CD8-positive, alpha-beta memory T cell (primary cell): ENCODE data around the gene MALAT1. TPM values are rescaled to one million over a fixed set of nuclear protein-coding genes. Genes with fewer than 3 reads are reported as not detected.
"Not testable (repeated sequence)": the region's sequence is repeated elsewhere in the genome, so short reads cannot be mapped to it uniquely, and the experiment has no call there.

Experiments used
- CTCF ChIA-PET: fragments of 350-600 bp; sonication (Branson Sonifier 250); formaldehyde crosslinking; loops from one replicate; lab custom pipeline; 2021; ENCODE audit warnings: antibody characterized with exemption; lab: Charles Lee
- POLR2A ChIA-PET: fragments of 350-600 bp; sonication (Branson Sonifier 250); formaldehyde crosslinking; loops from one replicate; lab custom pipeline; 2021; ENCODE audit warnings: antibody characterized with exemption; lab: Charles Lee
- DNase-seq, 5 donors: peaks; one replicate each; pipeline versions ENCODE4 v3.0.0 to v3.0.0-alpha.2; 2020 to 2022; ENCODE audit warnings: mixed read lengths in 1 of 5
- H3K27ac ChIP-seq: one replicate; pipeline ENCODE4 v1.7.0; 2013; ENCODE audit warnings: low read depth, mild to moderate bottlenecking, low read length, moderate library complexity
- H3K27me3 ChIP-seq: 2 replicates; pipeline ENCODE4 v1.7.0; 2013; ENCODE audit warnings: low read length, mild to moderate bottlenecking; ENCODE audit not compliant: insufficient read depth, poor library complexity, severe bottlenecking
- H3K36me3 ChIP-seq: 2 replicates; pipeline ENCODE4 v1.7.0; 2013; ENCODE audit warnings: mild to moderate bottlenecking, low read length, moderate library complexity; ENCODE audit not compliant: insufficient read depth
- H3K4me1 ChIP-seq: 2 replicates; pipeline ENCODE4 v1.7.0; 2013; ENCODE audit warnings: mild to moderate bottlenecking, low read length, moderate library complexity; ENCODE audit not compliant: insufficient read depth
- H3K4me3 ChIP-seq: 2 replicates; pipeline ENCODE4 v1.7.0; 2013; ENCODE audit warnings: mild to moderate bottlenecking, low read length
- H3K9me3 ChIP-seq: 2 replicates; pipeline ENCODE4 v1.7.0; 2013; ENCODE audit warnings: mild to moderate bottlenecking, low read length
- H3K27ac Mint-ChIP-seq, 8 donors: one replicate each; pipeline ENCODE4 v1.8.0; 2020 to 2021; ENCODE audit warnings: mixed read lengths in 8 of 8, mild to moderate bottlenecking in 6 of 8, inconsistent platforms in 3 of 8, moderate library complexity in 3 of 8
- H3K27me3 Mint-ChIP-seq, 2 donors: one replicate each; pipeline ENCODE4 v1.8.0; 2020 to 2021; ENCODE audit warnings: mixed read lengths in 2 of 2, mild to moderate bottlenecking in 1 of 2, moderate library complexity in 1 of 2
- H3K36me3 Mint-ChIP-seq, 3 donors: one replicate each; pipeline ENCODE4 v1.8.0; 2020 to 2021; ENCODE audit warnings: mixed read lengths in 3 of 3, inconsistent platforms in 1 of 3, mild to moderate bottlenecking in 1 of 3
- H3K4me1 Mint-ChIP-seq, 3 donors: one replicate each; pipeline ENCODE4 v1.8.0; 2020 to 2021; ENCODE audit warnings: mixed read lengths in 3 of 3, inconsistent platforms in 1 of 3, mild to moderate bottlenecking in 1 of 3
- H3K4me3 Mint-ChIP-seq, 7 donors: one replicate each; pipeline ENCODE4 v1.8.0; 2020 to 2021; ENCODE audit warnings: mixed read lengths in 7 of 7, mild to moderate bottlenecking in 6 of 7, moderate library complexity in 4 of 7, inconsistent platforms in 2 of 7
- H3K9me3 Mint-ChIP-seq, 5 donors: one replicate each; pipeline ENCODE4 v1.8.0; 2020 to 2022; ENCODE audit warnings: mixed read lengths in 5 of 5, mild to moderate bottlenecking in 3 of 5, moderate library complexity in 2 of 5, inconsistent platforms in 1 of 5
- polyA plus RNA-seq: library from polyadenylated mRNA; unstranded; fragments of 300-500 nt; fragmentation: Illumina TruSeq; gene quantifications from one replicate; pipeline ENCODE4 v1.2.3, GENCODE V29; 2021
- total RNA-seq, 2 experiments: library from RNA; stranded (reverse); gene quantifications; one replicate each; pipeline ENCODE4 v1.2.3, GENCODE V29; 2021

The MALAT1 gene
- total and polyA plus RNA-seq, 3 experiments from 2014 or later, result 2,529 to 4,912 (median 4,639) TPM

GRCh38 chr11:65459552-65459951 is 39.3 kb upstream of the MALAT1 start:
- POLR2A ChIA-PET, result interaction anchor here (1.2 kb wide), 1 partner anchor 38 kb away, joined by 4 read pairs; no protein-coding TSS in a partner anchor
- Histone ChIP-seq H3K4me3 (no peak overlapping the region), H3K9me3 (no peaks in the 10 kb centered on the region), H3K36me3 (no peaks in the 10 kb centered on the region), H3K4me1 (peaks cover 5% of the 10 kb centered on the region), H3K27ac (no peak overlapping the region), H3K27me3 (no peaks in the 10 kb centered on the region)
- peak in 1 of 5 donors; percentile 28 for DNase-seq
- peaks cover 0 to 3% (median 0%) of the 10 kb centered on the region in 3 donors for H3K36me3 Mint-ChIP-seq
- no peak overlapping the region for H3K27ac Mint-ChIP-seq
- peaks cover 13 to 23% (median 20%) of the 10 kb centered on the region in 3 donors for H3K4me1 Mint-ChIP-seq
- H3K4me3 Mint-ChIP-seq, result peak overlapping the region in 1 of 7 donors; percentile 20
- H3K27me3 Mint-ChIP-seq, result no peaks in the 10 kb centered on the region
- CTCF ChIA-PET, result interaction anchor here (1.2 to 1.4 kb wide), 3 partner anchors 38 to 49 kb away, joined by 3 read pairs; no protein-coding TSS in a partner anchor
- H3K9me3 Mint-ChIP-seq, result no peaks in the 10 kb centered on the region

- H3K27ac ChIP-seq, H3K27me3 Mint-ChIP-seq, H3K9me3 Mint-ChIP-seq, H3K36me3 Mint-ChIP-seq, H3K27me3 ChIP-seq, H3K4me3 ChIP-seq, DNase-seq, H3K27ac Mint-ChIP-seq, H3K9me3 ChIP-seq, H3K36me3 ChIP-seq, H3K4me1 ChIP-seq, H3K4me3 Mint-ChIP-seq: not testable (repeated sequence)
- CTCF ChIA-PET, result interaction anchor here (1.0 to 2.0 kb wide), 4 partner anchors 12 to 84 kb away, joined by 3 to 6 read pairs (median 4); no protein-coding TSS in a partner anchor
- POLR2A ChIA-PET, result interaction anchor here (0.6 to 1.0 kb wide), 2 partner anchors 37 to 43 kb away, joined by 3 to 6 read pairs; partner anchors contain the start of gene NEAT1
- H3K4me1 Mint-ChIP-seq, result peaks cover 3 to 11% (median 5%) of the 10 kb centered on the region in 3 donors
Measured at GRCh38 chr11:65465471-65465870, 33.4 kb upstream of the MALAT1 start.

GRCh38 chr11:65467306-65467705 is 31.5 kb upstream of the MALAT1 start:
- H3K4me3 ChIP-seq, H3K9me3 ChIP-seq, POLR2A ChIA-PET, H3K36me3 ChIP-seq, H3K9me3 Mint-ChIP-seq, DNase-seq, H3K4me3 Mint-ChIP-seq, H3K36me3 Mint-ChIP-seq, H3K27me3 ChIP-seq, H3K27ac Mint-ChIP-seq, H3K27me3 Mint-ChIP-seq, H3K27ac ChIP-seq: not testable (repeated sequence)
- CTCF ChIA-PET, result interaction anchor here (2.0 kb wide), 1 partner anchor 12 kb away, joined by 4 read pairs; no protein-coding TSS in a partner anchor
- peaks cover 15% of the 10 kb centered on the region for H3K4me1 ChIP-seq
- peaks cover 13 to 25% (median 16%) of the 10 kb centered on the region in 3 donors for H3K4me1 Mint-ChIP-seq

- Histone ChIP-seq H3K27me3 (no peaks in the 10 kb centered on the region), H3K4me1 (peaks cover 19% of the 10 kb centered on the region), H3K9me3 (no peaks in the 10 kb centered on the region), H3K36me3 (no peaks in the 10 kb centered on the region), H3K4me3 (no peak overlapping the region), H3K27ac (no peak overlapping the region)
- Mint-ChIP-seq H3K4me1 (peaks cover 14 to 26% (median 18%) of the 10 kb centered on the region in 3 donors), H3K27ac (peak overlapping the region in 3 of 8 donors; percentile 7 to 42 (median 23)), H3K4me3 (no peak overlapping the region), H3K27me3 (no peaks in the 10 kb centered on the region), H3K36me3 (no peaks in the 10 kb centered on the region), H3K9me3 (no peaks in the 10 kb centered on the region)
- POLR2A ChIA-PET, result interaction anchor here (0.6 to 1.9 kb wide), 7 partner anchors 28 to 359 kb away, joined by 3 to 8 read pairs (median 6); partner anchors contain the start of gene MALAT1
- CTCF ChIA-PET, result interaction anchor here (0.6 to 1.7 kb wide), 15 partner anchors 10 to 87 kb away, joined by 3 to 24 read pairs (median 4); partner anchors contain the start of genes MALAT1 and NEAT1
- DNase-seq, result peak; percentile 34 to 75 (median 44)
Measured at GRCh38 chr11:65468874-65469333, 29.9 kb upstream of the MALAT1 start.

GRCh38 chr11:65470433-65471049 is 28.3 kb upstream of the MALAT1 start:
- H3K36me3 ChIP-seq, result no peaks in the 10 kb centered on the region
- ChIA-PET CTCF (interaction anchor here (0.7 to 2.2 kb wide), 6 partner anchors 14 to 83 kb away, joined by 3 to 16 read pairs (median 5); no protein-coding TSS in a partner anchor), POLR2A (interaction anchor here (1.0 to 4.1 kb wide), 5 partner anchors 24 to 52 kb away, joined by 3 to 151 read pairs (median 12); partner anchors contain the start of gene MALAT1)
- Mint-ChIP-seq H3K27me3 (no peaks in the 10 kb centered on the region), H3K36me3 (no peaks in the 10 kb centered on the region), H3K9me3 (no peaks in the 10 kb centered on the region), H3K27ac (peak overlapping the region in 7 of 8 donors; percentile 49 to 99 (median 96)), H3K4me1 (peaks cover 14 to 31% (median 18%) of the 10 kb centered on the region in 3 donors), H3K4me3 (peak overlapping the region in 3 of 7 donors; percentile 3 to 68 (median 59))
- peaks cover 19% of the 10 kb centered on the region for H3K4me1 ChIP-seq
- H3K27me3 ChIP-seq, result no peaks in the 10 kb centered on the region
- no peak overlapping the region for H3K4me3 ChIP-seq
- H3K9me3 ChIP-seq, result no peaks in the 10 kb centered on the region
- H3K27ac ChIP-seq, result no peak overlapping the region
- DNase-seq, result no peak

GRCh38 chr11:65471447-65471891 is 27.4 kb upstream of the MALAT1 start:
- Mint-ChIP-seq H3K36me3 (no peaks in the 10 kb centered on the region), H3K27ac (peak overlapping the region; percentile 96 to 99 (median 98)), H3K4me1 (peaks cover 16 to 34% (median 20%) of the 10 kb centered on the region in 3 donors), H3K4me3 (peak overlapping the region in 4 of 7 donors; percentile 73 to 91 (median 78)), H3K27me3 (no peaks in the 10 kb centered on the region), H3K9me3 (no peaks in the 10 kb centered on the region)
- H3K36me3 ChIP-seq, result no peaks in the 10 kb centered on the region
- H3K27me3 ChIP-seq, result no peaks in the 10 kb centered on the region
- H3K4me1 ChIP-seq, result peaks cover 22% of the 10 kb centered on the region
- POLR2A ChIA-PET, result interaction anchor here (0.6 to 4.1 kb wide), 18 partner anchors 10 to 56 kb away, joined by 3 to 151 read pairs (median 6); partner anchors contain the start of genes MALAT1 and NEAT1
- H3K4me3 ChIP-seq, result peak overlapping the region; percentile 25
- CTCF ChIA-PET, result interaction anchor here (0.8 to 11.5 kb wide), 14 partner anchors 10 to 89 kb away, joined by 3 to 132 read pairs (median 5); partner anchors contain the start of gene MALAT1
- peak in 1 of 5 donors; percentile 21 for DNase-seq
- peak overlapping the region; percentile 73 for H3K27ac ChIP-seq
- H3K9me3 ChIP-seq, result no peaks in the 10 kb centered on the region

- not testable (repeated sequence) for H3K27me3 Mint-ChIP-seq, DNase-seq, H3K9me3 ChIP-seq, H3K9me3 Mint-ChIP-seq, H3K36me3 Mint-ChIP-seq, H3K36me3 ChIP-seq, H3K4me3 ChIP-seq, H3K27me3 ChIP-seq
- H3K27ac Mint-ChIP-seq, result peak overlapping the region; percentile 96 to 99 (median 98)
- peaks cover 24 to 43% (median 25%) of the 10 kb centered on the region in 3 donors for H3K4me1 Mint-ChIP-seq
- peaks cover 27% of the 10 kb centered on the region for H3K4me1 ChIP-seq
- H3K27ac ChIP-seq, result peak overlapping the region; percentile 73
- POLR2A ChIA-PET, result interaction anchor here (0.6 to 4.1 kb wide), 14 partner anchors 9 to 58 kb away, joined by 3 to 151 read pairs (median 6); partner anchors contain the start of genes MALAT1 and NEAT1
- peak overlapping the region in 6 of 7 donors; percentile 22 to 80 (median 64) for H3K4me3 Mint-ChIP-seq
- CTCF ChIA-PET, result interaction anchor here (1.1 to 11.5 kb wide), 10 partner anchors 10 to 91 kb away, joined by 3 to 132 read pairs (median 8); partner anchors contain the start of gene MALAT1
Measured at GRCh38 chr11:65472588-65473277, 26.1 kb upstream of the MALAT1 start.
